HG03097 (cell line): ENCODE data around the gene PEBP1.
A peak's percentile ranks its signal among the peaks of the same experiment; 100 is the strongest.

ENCODE experiments used
- ATAC-seq: cut with Tn5 transposase; IDR thresholded peaks from one replicate; pipeline ENCODE4 v1.9.1; 2021; ENCODE audit not compliant: unreplicated experiment, low FRiP score

Gene PEBP1

GRCh38 chr12:118135788-118136558 is at the start of gene PEBP1:
Gene PEBP1, plus strand, starts transcription at chr12:118136124. Its CDS starts 86 bp downstream, at chr12:118136210.
- peak; percentile 93 for ATAC-seq

GRCh38 chr12:118089782-118090181 is 46.1 kb upstream of the PEBP1 start:
- ATAC-seq, result no peak

- no peak for ATAC-seq
Measured at GRCh38 chr12:118094039-118094438, 41.9 kb upstream of the PEBP1 start.

- no peak for ATAC-seq
Measured at GRCh38 chr12:118098401-118098800, 37.5 kb upstream of the PEBP1 start.

GRCh38 chr12:118098911-118099671 is 36.8 kb upstream of the PEBP1 start:
- no peak for ATAC-seq

- no peak for ATAC-seq
Measured at GRCh38 chr12:118101051-118101450, 34.9 kb upstream of the PEBP1 start.

- no peak for ATAC-seq
Measured at GRCh38 chr12:118102070-118102469, 33.9 kb upstream of the PEBP1 start.

- no peak for ATAC-seq
Measured at GRCh38 chr12:118102609-118103008, 33.3 kb upstream of the PEBP1 start.

GRCh38 chr12:118103201-118103600 is 32.7 kb upstream of the PEBP1 start:
- no peak for ATAC-seq

- ATAC-seq, result no peak
Measured at GRCh38 chr12:118103601-118104382, 32.1 kb upstream of the PEBP1 start, which contains the start of gene VSIG10. Gene VSIG10, minus strand, starts transcription at chr12:118104011. Its CDS starts 340 bp downstream, at chr12:118103671.

- no peak for ATAC-seq
Measured at GRCh38 chr12:118107011-118107410, 28.9 kb upstream of the PEBP1 start.

- no peak for ATAC-seq
Measured at GRCh38 chr12:118107694-118108093, 28.2 kb upstream of the PEBP1 start.

GRCh38 chr12:118109088-118109487 is 26.8 kb upstream of the PEBP1 start:
- ATAC-seq, result no peak

GRCh38 chr12:118119449-118119879 is 16.5 kb upstream of the PEBP1 start:
- no peak for ATAC-seq

GRCh38 chr12:118120579-118121363 is 15.2 kb upstream of the PEBP1 start:
- no peak for ATAC-seq

GRCh38 chr12:118122264-118122663 is 13.7 kb upstream of the PEBP1 start:
- ATAC-seq, result no peak

GRCh38 chr12:118124333-118124874 is 11.5 kb upstream of the PEBP1 start:
- no peak for ATAC-seq

- ATAC-seq, result no peak
Measured at GRCh38 chr12:118125743-118126118, 10.2 kb upstream of the PEBP1 start.

- ATAC-seq, result no peak
Measured at GRCh38 chr12:118126119-118126757, 9.7 kb upstream of the PEBP1 start.
